GM21423 (cell line): ENCODE data around the gene SYDE2.
"Not testable (repeated sequence)": the region's sequence is repeated elsewhere in the genome, so short reads cannot be mapped to it uniquely, and the experiment has no call there.

ENCODE experiments used
- ATAC-seq: cut with Tn5 transposase; IDR thresholded peaks from one replicate; pipeline ENCODE4 v1.9.1; 2021; ENCODE audit warnings: mild to moderate bottlenecking, moderate library complexity; ENCODE audit not compliant: unreplicated experiment

SYDE2 gene, protein sequence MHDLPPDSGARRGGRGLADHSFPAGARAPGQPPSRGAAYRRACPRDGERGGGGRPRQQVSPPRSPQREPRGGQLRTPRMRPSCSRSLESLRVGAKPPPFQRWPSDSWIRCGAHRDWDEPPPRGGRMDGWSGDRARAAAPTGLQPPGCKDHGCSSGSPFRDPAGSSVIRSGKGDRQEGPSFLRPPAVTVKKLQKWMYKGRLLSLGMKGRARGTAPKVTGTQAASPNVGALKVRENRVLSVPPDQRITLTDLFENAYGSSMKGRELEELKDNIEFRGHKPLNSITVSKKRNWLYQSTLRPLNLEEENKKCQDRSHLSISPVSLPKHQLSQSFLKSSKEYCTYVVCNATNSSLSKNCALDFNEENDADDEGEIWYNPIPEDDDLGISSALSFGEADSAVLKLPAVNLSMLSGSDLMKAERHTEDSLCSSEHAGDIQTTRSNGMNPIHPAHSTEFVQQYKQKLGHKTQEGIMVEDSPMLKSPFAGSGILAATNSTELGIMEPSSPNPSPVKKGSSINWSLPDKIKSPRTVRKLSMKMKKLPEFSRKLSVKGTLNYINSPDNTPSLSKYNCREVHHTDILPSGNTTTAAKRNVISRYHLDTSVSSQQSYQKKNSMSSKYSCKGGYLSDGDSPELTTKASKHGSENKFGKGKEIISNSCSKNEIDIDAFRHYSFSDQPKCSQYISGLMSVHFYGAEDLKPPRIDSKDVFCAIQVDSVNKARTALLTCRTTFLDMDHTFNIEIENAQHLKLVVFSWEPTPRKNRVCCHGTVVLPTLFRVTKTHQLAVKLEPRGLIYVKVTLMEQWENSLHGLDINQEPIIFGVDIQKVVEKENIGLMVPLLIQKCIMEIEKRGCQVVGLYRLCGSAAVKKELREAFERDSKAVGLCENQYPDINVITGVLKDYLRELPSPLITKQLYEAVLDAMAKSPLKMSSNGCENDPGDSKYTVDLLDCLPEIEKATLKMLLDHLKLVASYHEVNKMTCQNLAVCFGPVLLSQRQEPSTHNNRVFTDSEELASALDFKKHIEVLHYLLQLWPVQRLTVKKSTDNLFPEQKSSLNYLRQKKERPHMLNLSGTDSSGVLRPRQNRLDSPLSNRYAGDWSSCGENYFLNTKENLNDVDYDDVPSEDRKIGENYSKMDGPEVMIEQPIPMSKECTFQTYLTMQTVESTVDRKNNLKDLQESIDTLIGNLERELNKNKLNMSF

GRCh38 chr1:85200463-85201339, at the start of gene SYDE2:
TSS of gene SYDE2 (minus strand) at chr1:85201016. CDS start at chr1:85200996, 20 bp downstream.
- ATAC-seq = peak; percentile 67

DNA sequence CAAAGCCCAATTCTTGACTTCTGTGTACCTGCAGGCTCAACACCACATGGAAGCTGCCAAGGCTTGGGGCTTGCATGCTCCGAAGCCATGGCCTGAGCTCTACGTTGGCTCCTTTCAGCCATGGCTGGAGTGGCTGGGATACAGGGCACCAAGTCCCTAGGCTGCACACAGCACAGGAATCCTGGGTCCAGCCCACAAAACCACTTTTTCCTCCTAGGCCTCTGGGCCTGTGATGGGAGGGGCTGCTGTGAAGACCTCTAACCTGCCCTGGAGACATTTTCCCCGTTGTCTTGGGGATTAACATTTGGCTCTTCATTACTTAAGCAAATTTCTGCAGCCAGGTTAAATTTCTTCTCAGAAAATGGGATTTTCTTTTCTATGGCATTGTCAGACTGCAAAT, 48.2 kb upstream of the SYDE2 start:
- not testable (repeated sequence) for ATAC-seq

- no peak for ATAC-seq
These were observed 45.1 kb upstream of the SYDE2 start for GRCh38 chr1:85245891-85246290.

- no peak for ATAC-seq
These were observed 44.6 kb upstream of the SYDE2 start for GRCh38 chr1:85245456-85245855.

DNA sequence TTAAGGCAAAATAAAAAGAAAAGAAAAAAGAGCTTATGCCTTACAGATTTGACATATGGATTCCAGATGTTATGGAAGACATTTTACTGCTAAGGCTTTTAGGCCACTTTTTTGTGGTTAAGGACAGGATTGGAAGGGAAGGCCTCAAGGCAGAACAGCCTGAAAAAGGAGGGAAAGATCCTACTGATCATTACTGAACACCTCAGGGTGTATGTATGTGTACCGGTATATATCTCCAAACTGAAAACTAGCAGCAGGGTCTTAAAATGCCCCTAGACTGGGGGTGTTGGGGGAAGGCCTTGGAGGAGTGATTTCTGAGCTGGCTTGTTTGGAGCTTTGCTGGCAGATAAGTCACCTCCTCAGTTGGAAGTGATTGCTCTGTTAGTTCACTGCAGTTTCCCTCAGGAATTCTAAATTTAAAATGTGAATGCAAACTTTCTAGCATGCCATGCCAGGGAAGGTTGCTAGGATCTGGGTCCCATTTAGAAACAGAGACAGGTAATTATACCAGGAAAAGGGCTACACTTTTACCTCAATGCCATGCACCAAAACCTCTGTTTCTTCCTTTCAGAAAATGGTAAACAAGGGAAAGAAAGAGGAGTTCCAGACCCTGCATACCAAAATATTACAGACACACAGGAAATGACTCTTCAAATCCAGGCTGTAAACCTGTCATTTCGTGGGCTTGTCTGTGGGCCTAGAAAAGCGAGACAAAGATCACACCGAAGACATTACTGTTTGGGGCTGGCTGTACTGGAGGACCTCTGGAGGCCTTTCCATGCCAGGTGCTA, 43.6 kb upstream of the SYDE2 start:
- ATAC-seq = no peak

- no peak for ATAC-seq
These were observed 42.6 kb upstream of the SYDE2 start for GRCh38 chr1:85243372-85243771.

DNA sequence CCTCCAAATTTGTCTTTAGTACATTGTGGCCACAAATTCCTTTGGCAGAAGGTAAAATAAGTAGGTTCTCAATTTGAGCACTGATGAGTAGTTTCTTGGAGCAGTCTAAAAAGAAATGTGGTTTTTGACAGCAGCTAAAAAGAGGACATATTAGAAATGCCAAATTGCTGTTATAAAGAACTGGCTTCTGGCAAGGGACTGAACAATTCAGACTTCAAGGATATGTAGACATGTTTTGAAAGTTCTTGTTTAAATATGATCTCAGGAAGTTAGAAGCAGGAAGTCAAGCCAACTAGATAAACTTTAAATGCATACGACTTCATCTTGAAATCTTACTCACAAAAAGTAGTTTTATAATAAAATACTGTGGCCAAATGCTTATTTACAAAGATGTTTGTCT, 39.8 kb upstream of the SYDE2 start:
- no peak for ATAC-seq

DNA sequence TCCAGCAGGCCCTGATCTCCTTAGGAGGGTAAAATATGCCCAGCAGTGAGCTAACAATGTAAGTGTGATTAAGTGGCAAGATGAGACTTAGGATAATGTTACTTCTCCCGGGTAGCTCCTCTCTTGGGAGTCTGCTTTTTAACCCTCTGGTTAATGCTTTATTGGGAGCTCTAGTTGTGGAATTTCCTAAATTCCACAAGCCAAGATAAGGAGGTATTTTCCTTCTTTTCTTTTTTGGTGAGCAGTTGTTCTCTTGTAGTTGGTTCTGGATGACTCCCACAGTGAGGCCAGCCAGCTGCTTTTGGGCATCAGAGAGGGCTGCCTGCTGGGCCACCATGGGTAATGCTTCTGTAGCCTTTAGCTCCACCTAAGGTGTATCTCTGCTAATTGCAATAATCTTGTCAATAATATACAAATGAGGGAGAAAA, 39.4 kb upstream of the SYDE2 start:
- ATAC-seq = no peak

- no peak for ATAC-seq
These were observed 36.8 kb upstream of the SYDE2 start for GRCh38 chr1:85237613-85238012.

DNA sequence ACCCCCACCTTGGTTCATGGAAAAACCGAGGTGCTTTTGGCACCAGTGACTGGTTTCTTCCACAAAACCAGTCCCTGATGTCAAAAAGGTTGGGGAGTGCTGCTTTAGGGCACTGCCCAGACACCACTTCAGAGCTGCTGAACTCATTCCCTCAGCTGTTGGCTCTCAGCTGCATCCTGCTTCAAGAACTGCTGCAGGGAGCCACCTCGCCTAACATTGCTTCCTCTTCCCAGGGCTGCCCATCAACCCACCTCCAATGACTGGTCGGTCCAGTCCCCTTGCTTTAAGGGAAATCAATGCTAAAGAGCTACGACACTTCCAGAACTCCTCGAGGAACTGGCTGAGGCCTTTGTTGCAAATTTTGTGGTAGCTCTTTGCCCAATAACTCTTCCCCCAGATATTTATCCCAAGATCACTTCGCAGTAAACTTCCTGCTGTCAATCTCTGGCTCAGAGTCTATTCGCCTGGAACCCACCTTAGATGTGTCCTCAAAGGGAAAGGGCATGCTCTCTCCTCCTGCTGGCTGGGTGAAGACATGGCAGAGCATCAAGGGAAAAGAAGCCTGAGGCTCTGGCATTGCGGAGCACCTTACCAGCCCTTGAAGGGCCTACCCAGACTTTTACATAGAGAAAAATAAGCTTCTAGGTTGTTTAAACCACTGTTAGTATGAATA, 29.6 kb upstream of the SYDE2 start:
- no peak for ATAC-seq

DNA sequence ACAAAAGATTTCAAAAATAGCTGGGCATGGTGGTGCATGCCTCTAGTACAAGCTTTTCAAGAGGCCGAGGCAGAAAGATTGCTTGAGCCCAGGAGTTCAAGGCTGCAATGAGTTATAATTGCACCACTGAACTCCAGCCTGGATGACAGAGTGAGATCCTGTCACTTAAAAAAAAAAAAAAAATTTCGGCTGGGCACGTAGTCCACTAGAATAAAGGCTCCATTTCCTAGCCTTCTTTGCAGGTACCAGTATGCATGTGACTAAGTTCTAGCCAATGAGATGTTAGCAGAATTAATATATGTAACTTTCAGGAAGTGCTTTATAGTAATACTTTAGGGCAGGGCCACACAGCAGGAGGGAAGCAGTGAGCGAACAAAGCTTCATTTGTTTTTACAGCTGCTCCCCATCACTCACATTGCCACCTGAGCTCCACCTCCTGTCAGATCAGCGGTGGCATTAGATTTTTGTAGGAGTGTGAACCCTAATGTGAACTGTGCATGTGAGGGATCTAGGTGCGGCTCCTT, 28.8 kb upstream of the SYDE2 start:
- ATAC-seq = no peak

DNA sequence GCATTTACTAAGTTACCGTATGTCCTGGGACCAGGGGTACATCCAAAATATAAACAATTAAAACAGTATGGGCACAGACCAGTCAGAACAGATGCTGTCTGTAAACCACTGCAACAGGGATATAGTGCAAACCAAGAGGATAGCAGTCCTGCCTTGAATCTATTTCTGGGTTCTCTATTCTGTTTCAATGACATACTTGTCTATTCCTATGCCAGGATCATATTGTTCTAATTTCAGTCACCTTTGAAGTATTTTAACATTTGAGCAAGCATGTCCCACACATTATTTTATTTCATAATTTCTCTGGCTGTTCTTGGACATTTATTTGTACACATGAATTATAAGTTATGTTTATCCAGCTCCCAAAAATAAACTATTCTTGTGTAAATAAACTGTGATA, 28.2 kb upstream of the SYDE2 start:
- ATAC-seq = no peak

DNA sequence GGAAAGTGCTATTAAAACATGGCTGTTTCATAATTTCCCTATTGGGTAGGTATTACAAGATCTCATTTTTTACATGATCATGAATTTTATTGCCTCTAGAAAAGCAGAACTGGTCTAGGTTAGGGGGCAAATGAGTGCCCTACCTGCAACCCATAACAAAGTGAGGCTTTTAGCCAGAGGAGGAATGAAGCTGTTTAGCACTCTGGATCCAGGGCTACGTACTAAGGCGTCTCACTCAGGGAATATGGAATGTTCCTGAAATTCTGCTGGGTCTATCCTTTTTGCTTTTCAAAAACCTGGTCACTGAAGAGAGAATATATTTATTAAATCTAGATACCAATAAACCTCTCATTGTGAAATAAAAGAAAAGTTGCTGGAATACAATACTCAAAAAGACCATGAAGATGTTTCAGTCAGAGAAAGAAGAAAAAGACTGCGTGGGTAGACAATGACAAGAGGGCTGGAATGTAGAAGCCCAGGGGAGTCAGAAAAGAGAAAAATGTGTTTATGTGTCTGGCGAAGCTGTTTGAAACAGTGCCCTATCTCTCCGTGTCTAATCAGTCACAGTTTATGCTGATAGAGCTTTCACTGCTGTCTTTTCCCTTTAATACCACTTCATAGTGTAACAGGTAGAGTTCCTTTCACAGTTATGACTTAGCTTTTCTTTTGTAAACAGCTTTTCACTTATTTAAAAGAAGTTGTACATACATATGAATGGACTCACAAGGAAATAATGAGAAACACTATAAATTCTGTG, 25.0 kb upstream of the SYDE2 start:
- no peak for ATAC-seq

DNA sequence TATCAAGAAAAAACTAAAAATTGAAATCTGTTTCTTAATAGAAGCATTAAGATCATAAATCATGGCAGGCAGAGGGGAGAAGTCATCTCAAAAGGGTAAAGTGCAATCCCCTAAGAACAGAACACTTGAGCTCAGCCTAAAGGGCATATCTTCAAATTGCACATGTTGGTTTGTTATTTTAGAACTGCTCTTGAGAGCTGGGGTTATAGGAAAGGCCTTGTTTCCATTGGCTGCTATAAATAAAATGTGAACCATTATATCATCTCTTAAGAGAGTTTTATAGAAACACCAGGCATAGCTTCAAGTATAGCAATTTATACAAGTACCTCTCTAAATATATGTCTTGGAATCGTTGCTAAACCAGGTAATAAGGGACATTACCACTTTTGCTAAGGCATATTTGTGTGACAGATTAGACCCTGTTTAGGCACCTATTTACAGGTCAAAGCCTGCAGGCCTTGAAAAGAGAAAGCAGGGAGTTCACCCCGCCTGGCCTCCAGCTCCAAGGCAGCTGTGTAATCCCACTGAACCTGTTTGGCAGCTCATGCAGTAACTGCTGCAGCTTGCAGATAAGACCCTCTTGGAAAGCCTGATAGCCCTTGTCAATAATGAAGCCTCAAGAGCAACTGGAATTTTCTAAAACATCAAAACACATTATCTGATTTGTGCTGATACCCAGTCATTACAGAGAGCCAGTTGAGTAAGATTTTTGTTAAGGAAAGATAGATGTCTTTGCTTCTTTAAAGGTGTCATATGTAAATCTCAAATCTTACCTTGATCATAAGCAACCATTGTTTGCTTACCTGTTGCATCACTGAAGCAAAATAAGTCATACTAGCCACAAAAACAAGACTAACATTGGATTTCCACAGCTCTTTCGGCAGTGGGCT, 24.2 kb upstream of the SYDE2 start:
- no peak for ATAC-seq

DNA sequence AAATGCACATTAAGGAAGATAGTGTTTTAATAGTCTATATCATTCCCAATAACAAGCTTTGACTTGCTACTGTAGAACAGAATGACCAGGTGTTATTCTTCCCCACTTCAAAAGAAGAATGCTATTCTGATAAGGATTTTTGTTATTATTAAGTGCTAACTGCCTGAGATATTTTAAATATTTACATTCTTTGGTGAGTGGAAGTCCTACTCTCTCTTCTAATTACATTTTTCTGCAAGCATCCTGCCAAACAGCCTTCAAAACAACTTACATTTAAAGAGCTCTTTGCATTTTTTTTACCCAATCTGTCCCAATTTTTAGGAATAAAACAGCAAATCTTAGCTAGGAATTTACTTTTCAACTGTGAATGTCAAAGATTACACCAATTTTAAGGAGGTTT, 23.5 kb upstream of the SYDE2 start:
- ATAC-seq = no peak

DNA sequence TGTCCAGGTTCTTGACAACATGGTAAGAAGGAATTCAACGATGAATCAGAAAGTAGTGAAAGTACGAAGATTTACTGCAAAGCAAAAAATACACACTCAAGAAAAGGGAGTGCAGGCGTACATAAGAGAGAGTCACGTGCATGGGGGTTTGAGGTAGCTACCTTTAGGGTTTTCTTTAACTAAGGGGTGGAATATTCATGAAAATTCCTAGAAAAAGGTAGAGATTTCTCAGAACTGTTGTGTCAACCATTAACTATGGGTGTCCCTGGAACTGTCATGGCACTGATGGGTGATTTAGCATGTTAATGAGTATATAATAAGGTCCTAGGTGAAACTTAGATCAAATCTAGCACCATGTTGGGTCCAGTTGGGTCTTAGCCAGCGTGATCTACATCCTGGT, 22.5 kb upstream of the SYDE2 start:
- ATAC-seq = no peak

DNA sequence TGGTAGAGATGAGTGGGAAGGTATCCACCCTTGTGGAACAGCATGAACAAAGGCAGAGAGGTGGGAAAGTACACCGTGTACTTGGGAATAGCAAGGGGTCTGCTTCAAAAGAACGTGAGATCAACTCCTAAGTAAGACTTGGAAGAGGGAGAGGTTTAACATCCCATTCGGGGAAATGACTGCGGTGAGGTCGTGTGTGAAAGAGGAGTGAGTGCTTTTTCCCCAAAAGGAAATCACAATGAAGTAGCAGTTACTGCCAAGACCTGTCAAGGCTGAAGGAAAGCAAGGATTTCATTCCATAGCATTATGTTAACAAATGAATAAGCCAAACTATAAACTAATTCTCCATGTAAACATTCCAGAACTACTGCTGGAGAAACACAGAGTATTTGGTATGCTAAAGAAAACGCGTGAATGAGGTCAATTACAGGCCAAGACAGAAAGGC, 20.0 kb upstream of the SYDE2 start:
- no peak for ATAC-seq
